Measurements from ENCODE around the gene EIF4H. TPM values are rescaled to one million over a fixed set of nuclear protein-coding genes. Genes with fewer than 3 reads are reported as not detected.
"Not testable (repeated sequence)": the region's sequence is repeated elsewhere in the genome, so short reads cannot be mapped to it uniquely, and the experiment has no call there.

Gene EIF4H
- polyA plus RNA-seq, 1 experiment: 393 TPM

DNA sequence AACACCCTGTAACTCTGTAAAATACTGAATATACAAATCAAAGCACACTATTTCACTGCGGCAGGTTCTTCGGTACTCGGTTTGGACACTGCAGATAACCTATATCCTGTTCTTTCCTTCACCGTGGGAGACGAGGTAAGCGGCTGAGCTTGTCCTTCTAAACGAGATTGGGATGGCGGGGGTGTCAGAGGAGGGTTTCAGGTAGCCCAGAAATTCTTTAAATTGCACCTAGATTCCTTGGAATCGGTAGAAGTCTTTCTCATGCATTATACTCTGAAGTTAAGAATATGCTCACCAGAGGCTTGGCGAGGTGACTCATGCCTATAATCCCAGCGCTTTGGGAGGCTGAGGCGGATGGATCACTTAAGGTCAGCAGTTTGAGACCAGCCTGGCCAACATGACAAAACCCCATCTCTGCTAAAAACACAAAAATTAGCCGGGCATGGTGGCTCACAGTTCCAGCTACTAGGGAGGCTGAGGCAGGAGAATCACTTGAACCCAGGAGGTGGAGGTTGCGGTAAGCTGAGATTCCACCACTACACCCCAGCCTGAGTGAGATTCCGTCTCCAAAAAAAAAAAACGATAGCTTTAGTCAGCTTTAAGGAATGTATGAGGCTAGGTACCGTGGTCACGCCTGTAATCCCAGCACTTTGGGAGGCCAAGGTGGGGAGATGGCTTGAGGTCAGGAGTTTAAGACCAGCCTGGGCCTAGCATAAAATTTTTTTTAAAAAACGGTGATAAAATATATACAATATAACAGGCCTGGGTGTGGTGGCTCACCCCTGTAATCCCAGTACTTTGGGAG is 25.6 kb downstream of the EIF4H start:
- ChIA-PET POLR2A (no interaction called here), CTCF (interaction anchor here (1.1 to 2.7 kb wide), 4 partner anchors 21 to 334 kb away, joined by 3 to 23 read pairs (median 4); no protein-coding TSS in a partner anchor)
- TF ChIP-seq, protein P1, sequence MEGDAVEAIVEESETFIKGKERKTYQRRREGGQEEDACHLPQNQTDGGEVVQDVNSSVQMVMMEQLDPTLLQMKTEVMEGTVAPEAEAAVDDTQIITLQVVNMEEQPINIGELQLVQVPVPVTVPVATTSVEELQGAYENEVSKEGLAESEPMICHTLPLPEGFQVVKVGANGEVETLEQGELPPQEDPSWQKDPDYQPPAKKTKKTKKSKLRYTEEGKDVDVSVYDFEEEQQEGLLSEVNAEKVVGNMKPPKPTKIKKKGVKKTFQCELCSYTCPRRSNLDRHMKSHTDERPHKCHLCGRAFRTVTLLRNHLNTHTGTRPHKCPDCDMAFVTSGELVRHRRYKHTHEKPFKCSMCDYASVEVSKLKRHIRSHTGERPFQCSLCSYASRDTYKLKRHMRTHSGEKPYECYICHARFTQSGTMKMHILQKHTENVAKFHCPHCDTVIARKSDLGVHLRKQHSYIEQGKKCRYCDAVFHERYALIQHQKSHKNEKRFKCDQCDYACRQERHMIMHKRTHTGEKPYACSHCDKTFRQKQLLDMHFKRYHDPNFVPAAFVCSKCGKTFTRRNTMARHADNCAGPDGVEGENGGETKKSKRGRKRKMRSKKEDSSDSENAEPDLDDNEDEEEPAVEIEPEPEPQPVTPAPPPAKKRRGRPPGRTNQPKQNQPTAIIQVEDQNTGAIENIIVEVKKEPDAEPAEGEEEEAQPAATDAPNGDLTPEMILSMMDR (IDR thresholded peaks at IDR 0.05; ENCODE audit: insufficient read depth, low read depth, low read length): no peak
- DNase-seq (ENCODE audit: low read depth): no peak
- peaks cover 10% of the 10 kb centered on the region for H3K36me3 ChIP-seq (ENCODE audit: control insufficient read depth, insufficient read depth, low read length)
- H3K4me3 ChIP-seq (ENCODE audit: low read depth, low read length): no peak overlapping the region
- H3K27me3 ChIP-seq (ENCODE audit: control insufficient read depth, insufficient read depth, low read length): no peaks in the 10 kb centered on the region

DNA sequence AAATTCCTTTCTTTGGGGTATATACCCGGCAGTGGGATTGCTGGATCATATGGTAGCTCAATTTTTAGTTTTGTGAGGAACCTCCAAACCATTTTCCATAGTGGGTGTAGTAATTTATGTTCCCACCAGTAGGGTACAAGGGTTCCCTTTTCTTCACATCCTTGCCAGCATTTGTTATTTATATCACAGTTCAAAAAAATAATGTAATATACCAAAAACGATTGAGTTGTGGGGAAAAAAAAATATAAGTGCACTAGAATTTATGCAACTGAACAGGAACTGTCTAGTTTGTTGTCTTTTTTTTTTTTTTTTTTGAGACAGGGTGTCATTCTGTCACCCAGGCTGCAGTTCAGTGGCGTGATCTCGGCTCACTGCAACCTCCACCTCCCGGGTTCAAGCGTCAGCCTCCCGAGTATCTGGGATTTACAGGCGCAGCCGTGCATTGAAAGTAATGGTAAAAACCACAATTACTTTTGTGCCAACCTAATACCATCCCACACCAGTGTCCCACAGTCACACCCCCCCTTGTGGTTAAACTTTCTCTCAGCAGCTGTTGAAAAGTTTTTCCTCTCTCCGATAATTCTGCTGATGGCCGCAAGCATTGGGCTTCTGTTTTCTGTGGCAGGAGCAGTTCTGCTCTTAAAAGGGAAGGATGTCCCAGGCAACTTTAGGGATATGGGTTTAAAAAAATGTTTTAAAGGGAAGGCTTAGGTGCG is 28.8 kb downstream of the EIF4H start:
- CTCF ChIA-PET: interaction anchor here (0.5 to 12.9 kb wide), 10 partner anchors 10 to 345 kb away, joined by 3 to 416 read pairs (median 3); partner anchors contain the start of gene LIMK1
- no peak for DNase-seq (ENCODE audit: low read depth)
- Histone ChIP-seq H3K4me3 (ENCODE audit: low read depth, low read length) (no peak overlapping the region), H3K36me3 (ENCODE audit: control insufficient read depth, insufficient read depth, low read length) (no peaks in the 10 kb centered on the region), H3K27me3 (ENCODE audit: control insufficient read depth, insufficient read depth, low read length) (no peaks in the 10 kb centered on the region)
- TF ChIP-seq, protein P1 (IDR thresholded peaks at IDR 0.05; ENCODE audit: insufficient read depth, low read depth, low read length): peak; percentile 67
- POLR2A ChIA-PET: no interaction called here

DNA sequence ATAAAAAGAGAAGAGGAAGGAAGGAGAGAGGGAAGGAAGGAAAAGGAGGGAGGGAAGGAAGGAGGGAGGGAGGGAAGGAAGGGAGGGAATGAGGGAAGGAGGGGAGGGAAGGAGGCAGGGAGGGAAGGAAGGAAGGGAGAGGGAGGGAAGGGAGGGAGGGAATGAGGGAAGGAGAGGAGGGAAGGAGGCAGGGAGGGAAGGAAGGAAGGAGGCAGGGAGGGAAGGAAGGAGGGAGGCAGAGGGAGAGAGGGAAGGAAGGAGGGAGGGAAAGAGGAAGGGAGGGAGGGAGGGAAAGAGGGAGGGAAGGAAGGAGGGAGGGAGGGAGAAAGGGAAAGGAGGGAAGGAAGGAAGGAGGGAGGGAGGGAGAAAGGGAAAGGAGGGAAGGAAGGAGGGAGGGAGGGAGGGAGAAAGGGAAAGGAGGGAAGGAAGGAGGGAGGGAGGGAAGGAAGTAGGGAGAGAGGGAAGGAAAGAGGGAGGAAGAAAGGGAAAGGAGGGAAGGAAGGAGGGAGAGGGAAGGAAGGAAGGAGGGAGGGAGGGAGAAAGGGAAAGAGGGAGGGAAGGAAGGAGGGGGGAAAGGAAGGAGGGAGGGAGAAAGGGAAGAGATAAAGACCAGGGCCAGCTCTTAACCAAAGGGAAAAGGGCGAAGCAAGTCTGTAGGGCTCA is 29.9 kb downstream of the EIF4H start:
- TF ChIP-seq, protein P1 (IDR thresholded peaks at IDR 0.05; ENCODE audit: insufficient read depth, low read depth, low read length): no peak
- ChIA-PET POLR2A (no interaction called here), CTCF (interaction anchor here (1.0 to 12.9 kb wide), 9 partner anchors 12 to 339 kb away, joined by 3 to 416 read pairs (median 4); partner anchors contain the start of genes CLIP2, ELN and LIMK1)
- Histone ChIP-seq H3K27me3 (ENCODE audit: control insufficient read depth, insufficient read depth, low read length) (no peaks in the 10 kb centered on the region), H3K36me3 (ENCODE audit: control insufficient read depth, insufficient read depth, low read length) (no peaks in the 10 kb centered on the region), H3K4me3 (ENCODE audit: low read depth, low read length) (no peak overlapping the region)
- DNase-seq (ENCODE audit: low read depth): no peak

- not testable (repeated sequence) for H3K27me3 ChIP-seq (ENCODE audit: control insufficient read depth, insufficient read depth, low read length); H3K4me3 ChIP-seq (ENCODE audit: low read depth, low read length); H3K36me3 ChIP-seq (ENCODE audit: control insufficient read depth, insufficient read depth, low read length); DNase-seq (ENCODE audit: low read depth)
- ChIA-PET POLR2A (interaction anchor here (0.6 kb wide), 1 partner anchor 167 kb away, joined by 4 read pairs; no protein-coding TSS in a partner anchor), CTCF (interaction anchor here (0.5 to 12.9 kb wide), 40 partner anchors 9 to 363 kb away, joined by 3 to 416 read pairs (median 4); partner anchors contain the start of gene CLIP2)
Measured at GRCh38 chr7:74206052-74206451, 31.9 kb downstream of the EIF4H start.

- no peaks in the 10 kb centered on the region for H3K27me3 ChIP-seq (ENCODE audit: control insufficient read depth, insufficient read depth, low read length)
- no peaks in the 10 kb centered on the region for H3K36me3 ChIP-seq (ENCODE audit: control insufficient read depth, insufficient read depth, low read length)
- ChIA-PET POLR2A (no interaction called here), CTCF (interaction anchor here (0.5 to 12.9 kb wide), 43 partner anchors 10 to 362 kb away, joined by 3 to 416 read pairs (median 4); partner anchors contain the start of gene CLIP2)
- no peak for DNase-seq (ENCODE audit: low read depth)
- no peak overlapping the region for H3K4me3 ChIP-seq (ENCODE audit: low read depth, low read length)
- TF ChIP-seq, protein P1 (IDR thresholded peaks at IDR 0.05; ENCODE audit: insufficient read depth, low read depth, low read length): peak; percentile 96
Measured at GRCh38 chr7:74206589-74207120, 32.5 kb downstream of the EIF4H start.

Data from BJ (cell line).